HepG2 (cell line): ENCODE data around the gene TRIM10. TPM values are rescaled to one million over a fixed set of nuclear protein-coding genes. Genes with fewer than 3 reads are reported as not detected.

Source experiments
- EHMT2 ChIP-seq: fragments of 200-600 bp; sonication (generic); IDR thresholded peaks from 2 replicates; pipeline ENCODE4 v1.7.0; 2017; ENCODE audit warnings: antibody characterized with exemption, low read depth, low read length, borderline replicate concordance
- GLI4 ChIP-seq: sonication (generic); formaldehyde crosslinking; IDR thresholded peaks from 2 replicates; pipeline ENCODE4 v1.5.1; 2020; ENCODE audit warnings: missing genetic modification reagents, mild to moderate bottlenecking, moderate library complexity, borderline replicate concordance
- KAT7 ChIP-seq: IDR thresholded peaks from 2 replicates; pipeline ENCODE4 v1.6.1; 2018; ENCODE audit warnings: borderline replicate concordance, missing compliant biosample characterization
- KDM4B ChIP-seq: sonication (generic); formaldehyde crosslinking; IDR thresholded peaks from 2 replicates; pipeline ENCODE4 v1.4.0; 2020; ENCODE audit warnings: missing genetic modification reagents
- MED1 ChIP-seq: sonication (generic); formaldehyde crosslinking; IDR thresholded peaks from 2 replicates; pipeline ENCODE4 v1.4.0; 2020; ENCODE audit warnings: missing genetic modification reagents
- NR2C2 ChIP-seq: sonication (generic); formaldehyde crosslinking; IDR thresholded peaks from 2 replicates; pipeline ENCODE4 v1.4.0; 2020; ENCODE audit warnings: missing genetic modification reagents, mild to moderate bottlenecking, moderate library complexity, borderline replicate concordance
- TBX3 ChIP-seq: fragments of 450-650 bp; IDR thresholded peaks from 2 replicates; pipeline ENCODE4 v1.6.1; 2017; ENCODE audit warnings: antibody characterized with exemption, mild to moderate bottlenecking, inconsistent platforms, borderline replicate concordance
- TEAD2 ChIP-seq: sonication (generic); formaldehyde crosslinking; IDR thresholded peaks from 2 replicates; pipeline ENCODE4 v1.9.0; 2021; ENCODE audit warnings: missing genetic modification reagents
- TRIM24 ChIP-seq: sonication (generic); formaldehyde crosslinking; IDR thresholded peaks from 2 replicates; pipeline ENCODE4 v1.8.0; 2022; ENCODE audit warnings: mild to moderate bottlenecking, missing genetic modification reagents
- ZC3H13 ChIP-seq: sonication (generic); formaldehyde crosslinking; IDR thresholded peaks from 2 replicates; pipeline ENCODE4 v1.8.1; 2023; ENCODE audit warnings: mild to moderate bottlenecking, missing genetic modification reagents, moderate library complexity
- ZNF446 ChIP-seq: sonication (generic); formaldehyde crosslinking; IDR thresholded peaks from 2 replicates; pipeline ENCODE4 v1.5.0; 2020; ENCODE audit warnings: mild to moderate bottlenecking, missing genetic modification reagents
- ZNF558 ChIP-seq: sonication (generic); formaldehyde crosslinking; IDR thresholded peaks from 2 replicates; pipeline ENCODE4 v1.9.0; 2022; ENCODE audit warnings: mild to moderate bottlenecking, missing genetic modification reagents, borderline replicate concordance
- ZNF674 ChIP-seq: sonication (generic); formaldehyde crosslinking; IDR thresholded peaks from 2 replicates; pipeline ENCODE4 v1.5.0; 2020; ENCODE audit warnings: low read depth, mild to moderate bottlenecking, missing genetic modification reagents
- ZNF761 ChIP-seq: sonication (generic); formaldehyde crosslinking; conservative IDR thresholded peaks from 2 replicates; pipeline ENCODE4 v1.4.0; 2020; ENCODE audit warnings: mild to moderate bottlenecking, missing genetic modification reagents
- polyA plus RNA-seq, 8 experiments: library from polyadenylated mRNA; depleted of rRNA in 3 of 8; stranded (reverse) in 7 of 8; unstranded in 1 of 8; fragments of >200 nt; fragmentation: Illumina TruSeq in 4 of 8; extraction: Trizol in 4 of 8; gene quantifications; 2 replicates each; pipeline versions ENCODE4 v1.2.1 to v1.2.3, GENCODE V29; 2011 to 2016; ENCODE audit warnings: low read depth in 4 of 8, missing spikeins in 1 of 8, mixed read lengths in 1 of 8; ENCODE audit not compliant: insufficient read depth in 1 of 8
- total RNA-seq, 5 experiments: library from RNA; depleted of rRNA; stranded (reverse); fragments of >200 nt; fragmentation: Illumina TruSeq; extraction: Trizol; gene quantifications; 2 replicates each; pipeline ENCODE4 v1.2.3, GENCODE V29; 2016; ENCODE audit warnings: low read depth in 1 of 5
- TF ChIP-seq, protein P1 (sequence below): sonication (generic); formaldehyde crosslinking; IDR thresholded peaks from 2 replicates; pipeline ENCODE4 v1.4.0; 2020; ENCODE audit warnings: missing genetic modification reagents, borderline replicate concordance
- TF ChIP-seq, protein P2 (sequence below): sonication (generic); formaldehyde crosslinking; IDR thresholded peaks from 2 replicates; pipeline ENCODE4 v1.5.0; 2020; ENCODE audit warnings: missing genetic modification reagents
- TF ChIP-seq, protein P3 (sequence below): sonication (generic); formaldehyde crosslinking; IDR thresholded peaks from 2 replicates; pipeline ENCODE4 v1.5.1; 2020; ENCODE audit warnings: missing genetic modification reagents, mild to moderate bottlenecking, borderline replicate concordance
- TF ChIP-seq, protein P4 (sequence below): sonication (generic); formaldehyde crosslinking; IDR thresholded peaks from 2 replicates; pipeline ENCODE4 v1.8.1; 2023; ENCODE audit warnings: mild to moderate bottlenecking, inconsistent platforms, moderate library complexity, missing genetic modification reagents, borderline replicate concordance
- TF ChIP-seq, protein P5 (sequence below): sonication (generic); formaldehyde crosslinking; IDR thresholded peaks from 2 replicates; pipeline ENCODE4 v1.4.0; 2020; ENCODE audit warnings: missing genetic modification reagents

TRIM10 gene
- total and polyA plus RNA-seq, 2 of the 13 experiments (the other 11 are each of a cell fraction or from before 2014, with no cell fraction given), result 4.1 to 6.8 TPM

DNA sequence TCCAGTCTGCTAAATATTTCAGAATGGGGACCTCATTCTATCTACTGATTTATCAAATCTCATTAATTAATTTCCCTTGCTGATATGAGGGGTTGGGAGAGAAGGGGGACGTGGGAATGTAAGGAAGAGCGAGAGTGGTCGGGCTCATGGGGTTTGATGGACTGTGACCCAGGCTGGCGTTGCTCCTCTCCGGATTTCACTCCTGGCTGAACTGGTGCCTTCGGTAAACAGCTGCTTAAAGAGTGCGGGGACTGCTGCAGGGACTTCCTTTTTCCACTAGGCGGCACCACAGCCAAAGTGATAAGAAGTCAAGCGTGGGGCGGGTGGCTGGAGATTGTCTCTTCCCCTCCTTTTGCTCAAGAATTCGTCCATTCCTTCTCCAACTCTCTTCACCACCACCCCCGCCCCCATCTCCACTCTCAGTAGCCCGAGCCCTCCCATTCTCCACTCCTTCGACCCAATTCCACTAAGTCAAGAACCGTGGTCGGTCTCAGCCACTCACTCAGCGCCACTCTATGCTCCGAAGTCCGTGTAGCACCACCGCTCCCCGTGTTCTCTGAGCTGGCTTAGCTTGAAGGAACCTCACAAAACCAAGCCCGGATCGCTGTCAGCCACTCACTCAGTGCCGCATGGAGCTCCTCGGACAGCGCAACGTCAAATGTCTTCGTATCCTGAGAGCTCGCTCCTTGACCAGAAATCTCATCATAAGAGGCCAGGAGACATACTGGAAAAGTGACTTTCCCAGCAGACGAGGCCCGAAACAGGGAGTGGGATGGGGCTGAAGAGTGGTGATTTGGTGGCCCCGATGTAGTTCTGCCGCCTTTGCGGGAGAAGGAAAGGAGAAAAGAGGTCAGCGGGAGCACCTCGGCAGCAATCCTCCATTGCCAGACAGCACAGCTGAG, 57.8 kb downstream of the TRIM10 start (continued):
- TF ChIP-seq, protein P1, sequence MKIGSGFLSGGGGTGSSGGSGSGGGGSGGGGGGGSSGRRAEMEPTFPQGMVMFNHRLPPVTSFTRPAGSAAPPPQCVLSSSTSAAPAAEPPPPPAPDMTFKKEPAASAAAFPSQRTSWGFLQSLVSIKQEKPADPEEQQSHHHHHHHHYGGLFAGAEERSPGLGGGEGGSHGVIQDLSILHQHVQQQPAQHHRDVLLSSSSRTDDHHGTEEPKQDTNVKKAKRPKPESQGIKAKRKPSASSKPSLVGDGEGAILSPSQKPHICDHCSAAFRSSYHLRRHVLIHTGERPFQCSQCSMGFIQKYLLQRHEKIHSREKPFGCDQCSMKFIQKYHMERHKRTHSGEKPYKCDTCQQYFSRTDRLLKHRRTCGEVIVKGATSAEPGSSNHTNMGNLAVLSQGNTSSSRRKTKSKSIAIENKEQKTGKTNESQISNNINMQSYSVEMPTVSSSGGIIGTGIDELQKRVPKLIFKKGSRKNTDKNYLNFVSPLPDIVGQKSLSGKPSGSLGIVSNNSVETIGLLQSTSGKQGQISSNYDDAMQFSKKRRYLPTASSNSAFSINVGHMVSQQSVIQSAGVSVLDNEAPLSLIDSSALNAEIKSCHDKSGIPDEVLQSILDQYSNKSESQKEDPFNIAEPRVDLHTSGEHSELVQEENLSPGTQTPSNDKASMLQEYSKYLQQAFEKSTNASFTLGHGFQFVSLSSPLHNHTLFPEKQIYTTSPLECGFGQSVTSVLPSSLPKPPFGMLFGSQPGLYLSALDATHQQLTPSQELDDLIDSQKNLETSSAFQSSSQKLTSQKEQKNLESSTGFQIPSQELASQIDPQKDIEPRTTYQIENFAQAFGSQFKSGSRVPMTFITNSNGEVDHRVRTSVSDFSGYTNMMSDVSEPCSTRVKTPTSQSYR (CRISPR knock-in tag), result no peak
- TF ChIP-seq ZNF674 (CRISPR knock-in tag) (no peak), KDM4B (CRISPR knock-in tag) (no peak), NR2C2 (CRISPR knock-in tag) (peak; percentile 31; the same call in 1 of the 2 replicates), TBX3 (no peak), ZC3H13 (CRISPR knock-in tag) (peak; percentile 91), TRIM24 (CRISPR knock-in tag) (no peak), EHMT2 (no peak), GLI4 (CRISPR knock-in tag) (no peak), MED1 (CRISPR knock-in tag) (peak; percentile 78), ZNF761 (CRISPR knock-in tag) (no peak), TEAD2 (CRISPR knock-in tag) (no peak), KAT7 (CRISPR knock-in tag) (peak; percentile 70; the same call in 1 of the 2 replicates), ZNF558 (CRISPR knock-in tag) (no peak), ZNF446 (CRISPR knock-in tag) (peak; percentile 67; the same call in 1 of the 2 replicates)
- TF ChIP-seq, protein P2, sequence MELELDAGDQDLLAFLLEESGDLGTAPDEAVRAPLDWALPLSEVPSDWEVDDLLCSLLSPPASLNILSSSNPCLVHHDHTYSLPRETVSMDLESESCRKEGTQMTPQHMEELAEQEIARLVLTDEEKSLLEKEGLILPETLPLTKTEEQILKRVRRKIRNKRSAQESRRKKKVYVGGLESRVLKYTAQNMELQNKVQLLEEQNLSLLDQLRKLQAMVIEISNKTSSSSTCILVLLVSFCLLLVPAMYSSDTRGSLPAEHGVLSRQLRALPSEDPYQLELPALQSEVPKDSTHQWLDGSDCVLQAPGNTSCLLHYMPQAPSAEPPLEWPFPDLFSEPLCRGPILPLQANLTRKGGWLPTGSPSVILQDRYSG (CRISPR knock-in tag), result no peak
- TF ChIP-seq, protein P3, sequence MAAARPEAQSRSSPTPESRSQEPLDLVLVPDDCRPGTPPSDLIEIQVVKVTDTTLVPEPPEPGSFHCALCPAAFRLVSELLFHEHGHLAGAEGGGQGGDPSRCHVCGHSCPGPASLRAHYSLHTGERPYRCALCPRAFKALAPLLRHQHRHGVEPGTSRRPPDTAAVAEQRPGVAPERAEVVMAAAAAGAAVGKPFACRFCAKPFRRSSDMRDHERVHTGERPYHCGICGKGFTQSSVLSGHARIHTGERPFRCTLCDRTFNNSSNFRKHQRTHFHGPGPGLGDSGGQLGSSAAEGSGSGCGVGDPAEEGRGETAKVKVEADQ (CRISPR knock-in tag), result no peak
- TF ChIP-seq, protein P4, sequence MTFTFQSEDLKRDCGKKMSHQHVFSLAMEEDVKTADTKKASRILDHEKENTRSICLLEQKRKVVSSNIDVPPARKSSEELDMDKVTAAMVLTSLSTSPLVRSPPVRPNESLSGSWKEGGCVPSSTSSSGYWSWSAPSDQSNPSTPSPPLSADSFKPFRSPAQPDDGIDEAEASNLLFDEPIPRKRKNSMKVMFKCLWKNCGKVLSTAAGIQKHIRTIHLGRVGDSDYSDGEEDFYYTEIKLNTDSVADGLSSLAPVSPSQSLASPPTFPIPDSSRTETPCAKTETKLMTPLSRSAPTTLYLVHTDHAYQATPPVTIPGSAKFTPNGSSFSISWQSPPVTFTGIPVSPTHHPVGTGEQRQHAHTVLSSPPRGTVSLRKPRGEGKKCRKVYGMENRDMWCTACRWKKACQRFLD (CRISPR knock-in tag), result no peak
- TF ChIP-seq, protein P5, sequence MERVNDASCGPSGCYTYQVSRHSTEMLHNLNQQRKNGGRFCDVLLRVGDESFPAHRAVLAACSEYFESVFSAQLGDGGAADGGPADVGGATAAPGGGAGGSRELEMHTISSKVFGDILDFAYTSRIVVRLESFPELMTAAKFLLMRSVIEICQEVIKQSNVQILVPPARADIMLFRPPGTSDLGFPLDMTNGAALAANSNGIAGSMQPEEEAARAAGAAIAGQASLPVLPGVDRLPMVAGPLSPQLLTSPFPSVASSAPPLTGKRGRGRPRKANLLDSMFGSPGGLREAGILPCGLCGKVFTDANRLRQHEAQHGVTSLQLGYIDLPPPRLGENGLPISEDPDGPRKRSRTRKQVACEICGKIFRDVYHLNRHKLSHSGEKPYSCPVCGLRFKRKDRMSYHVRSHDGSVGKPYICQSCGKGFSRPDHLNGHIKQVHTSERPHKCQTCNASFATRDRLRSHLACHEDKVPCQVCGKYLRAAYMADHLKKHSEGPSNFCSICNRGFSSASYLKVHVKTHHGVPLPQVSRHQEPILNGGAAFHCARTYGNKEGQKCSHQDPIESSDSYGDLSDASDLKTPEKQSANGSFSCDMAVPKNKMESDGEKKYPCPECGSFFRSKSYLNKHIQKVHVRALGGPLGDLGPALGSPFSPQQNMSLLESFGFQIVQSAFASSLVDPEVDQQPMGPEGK (CRISPR knock-in tag), result peak; percentile 65
